Measurements from ENCODE around the gene CWF19L1.

DNA sequence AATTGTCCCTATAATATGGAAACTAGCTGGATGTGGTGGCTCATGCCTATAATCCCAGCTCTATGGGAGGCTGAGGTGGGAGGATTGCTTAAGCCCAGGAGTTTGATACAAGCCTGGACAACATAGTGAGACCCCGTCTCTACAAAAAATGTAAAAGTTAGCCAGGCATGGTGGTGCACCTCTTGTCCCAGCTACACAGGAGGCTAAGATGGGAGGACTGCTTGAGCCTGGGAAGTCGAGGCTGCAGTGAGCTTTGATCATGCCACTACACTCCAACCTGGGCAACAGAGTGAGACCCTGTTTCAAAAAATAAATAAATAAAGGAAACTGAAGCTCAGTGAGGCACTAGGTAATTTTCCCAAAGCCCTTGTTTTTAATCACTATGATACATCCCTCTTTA, 65.9 kb downstream of the CWF19L1 start:
- no peak for TF ChIP-seq GATA2 (IDR thresholded peaks at IDR 0.05; ENCODE audit: low read depth, low read length)
- no peak for TF ChIP-seq GATA3 (IDR thresholded peaks at IDR 0.05; ENCODE audit: low read depth, low read length)
